SH-SY5Y (cell line): ENCODE data around the gene MED29.
A peak's percentile ranks its signal among the peaks of the same experiment; 100 is the strongest.

Experiments
- GATA2 ChIP-seq: IDR thresholded peaks from 2 replicates; pipeline ENCODE4 v1.6.1; 2011; ENCODE audit warnings: mild to moderate bottlenecking, low read depth, low read length
- GATA3 ChIP-seq: IDR thresholded peaks from 2 replicates; pipeline ENCODE4 v1.6.1; 2011; ENCODE audit warnings: low read depth, mild to moderate bottlenecking, low read length, moderate library complexity

DNA sequence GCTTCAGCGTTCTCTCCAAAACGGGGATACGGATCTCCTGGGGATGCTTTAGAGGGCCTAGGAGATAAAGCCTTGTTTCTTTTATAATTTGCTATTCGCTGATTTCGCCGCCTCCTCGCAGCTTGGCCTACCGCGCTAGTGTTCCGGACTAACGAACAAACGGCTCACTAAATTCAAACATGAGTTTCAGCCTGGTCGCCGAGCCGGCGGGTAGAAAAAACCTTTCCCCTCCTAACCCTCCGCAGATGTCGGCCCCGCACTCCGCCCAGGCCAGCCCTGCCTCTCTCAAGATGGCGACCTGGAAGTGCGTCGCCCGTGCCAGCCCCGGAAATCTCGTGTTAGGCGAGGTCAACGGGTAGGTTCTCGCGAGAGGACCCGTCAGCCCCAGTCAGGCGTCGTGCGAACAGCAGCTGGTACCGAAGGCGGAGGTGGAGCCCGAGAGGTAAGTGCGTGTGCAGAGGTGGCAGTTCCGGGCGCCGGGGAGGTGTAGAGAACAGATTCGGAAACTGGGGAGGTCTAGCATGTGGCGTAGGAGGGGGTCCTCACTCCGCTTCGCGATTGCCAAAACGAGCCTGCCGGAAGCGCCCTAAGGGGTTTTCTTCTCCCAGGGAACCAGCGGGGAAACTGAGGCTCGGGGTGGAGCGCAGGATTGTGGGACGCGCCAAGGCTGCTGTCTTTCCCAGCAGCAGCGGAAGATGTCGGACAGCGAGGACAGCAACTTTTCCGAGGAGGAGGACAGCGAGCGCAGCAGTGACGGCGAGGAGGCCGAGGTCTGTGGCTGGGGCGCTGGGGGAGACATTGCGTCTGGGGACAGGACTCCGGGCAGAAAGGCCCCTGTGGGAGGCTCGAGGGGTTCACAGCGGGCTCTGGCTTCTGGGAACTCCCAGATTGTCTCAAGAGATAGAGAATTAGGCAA is 54.3 kb downstream of the MED29 start, which contains the start of gene SUPT5H:
- TF ChIP-seq GATA2 (0 out of 2 replicates have a peak, but pooled peaks have one; percentile 28), GATA3 (no peak)
